Kidney epithelial cell (primary cell): ENCODE measurements around the gene RFX3. TPM values are rescaled to one million over a fixed set of nuclear protein-coding genes. Genes with fewer than 3 reads are reported as not detected.

Experiments used
- DNase-seq: peaks from one replicate; pipeline ENCODE4 v3.0.0-alpha.2; 2010; ENCODE audit warnings: low read depth
- H3K27me3 ChIP-seq: 2 replicates; pipeline ENCODE4 v1.6.0; 2011; ENCODE audit warnings: low read length; ENCODE audit not compliant: control insufficient read depth, insufficient read depth
- H3K36me3 ChIP-seq: 2 replicates; pipeline ENCODE4 v1.5.1; 2011; ENCODE audit warnings: low read length; ENCODE audit not compliant: control insufficient read depth, insufficient read depth
- H3K4me3 ChIP-seq: 2 replicates; pipeline ENCODE4 v1.5.1; 2011; ENCODE audit warnings: low read depth, mild to moderate bottlenecking, control low read depth, low read length
- CTCF ChIP-seq: IDR thresholded peaks from 2 replicates; pipeline ENCODE4 v1.5.1; 2011; ENCODE audit warnings: mild to moderate bottlenecking, moderate library complexity, low read length, control low read depth, inconsistent platforms; ENCODE audit not compliant: insufficient read depth, poor library complexity, severe bottlenecking
- total RNA-seq: library from RNA; depleted of rRNA; stranded (reverse); fragments of >200 nt; gene quantifications from 2 replicates; pipeline ENCODE4 v1.2.3, GENCODE V29; 2015

RFX3 gene
- total RNA-seq, 1 donor from 2014 or later: 5.6 TPM

- DNase-seq: no peak
- H3K4me3 ChIP-seq: no peak overlapping the region
- no peaks in the 10 kb centered on the region for H3K36me3 ChIP-seq
- H3K27me3 ChIP-seq: peaks cover 22% of the 10 kb centered on the region
- TF ChIP-seq CTCF: no peak
Measured at GRCh38 chr9:3177936-3178335, 347.9 kb downstream of the RFX3 start.

DNA sequence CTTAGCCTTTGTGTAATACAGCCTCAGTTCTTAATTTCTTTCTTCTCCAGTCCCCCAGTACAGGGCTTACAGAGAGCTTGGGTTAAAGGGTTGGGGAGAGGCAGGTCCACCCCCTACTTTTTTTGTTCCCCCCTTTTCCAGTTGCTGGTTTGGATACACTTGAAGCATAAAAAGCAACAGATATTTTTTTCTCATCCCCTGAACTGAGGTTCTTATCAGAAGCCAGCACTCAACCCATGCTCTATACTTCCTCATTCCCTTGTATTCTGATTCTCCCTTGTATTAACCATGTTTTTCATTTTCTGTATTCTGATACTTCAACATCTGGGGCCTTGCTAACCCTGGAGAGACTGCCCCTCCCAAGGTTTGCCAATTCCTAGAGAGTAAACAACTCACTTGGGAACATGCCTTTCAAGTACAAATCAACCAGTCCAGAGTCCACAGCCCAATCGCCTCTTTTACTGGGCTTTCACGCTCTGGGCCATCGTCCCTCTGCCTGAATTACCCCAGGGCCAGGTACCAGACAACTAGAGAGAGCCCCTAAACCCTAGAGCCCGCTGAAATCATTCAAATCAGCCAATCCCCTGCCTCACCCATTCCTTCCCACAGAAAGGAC lies 348.5 kb downstream of the RFX3 start:
- Histone ChIP-seq H3K27me3 (peaks cover 22% of the 10 kb centered on the region), H3K36me3 (no peaks in the 10 kb centered on the region), H3K4me3 (no peak overlapping the region)
- TF ChIP-seq CTCF: no peak
- no peak for DNase-seq

- Histone ChIP-seq H3K4me3 (no peak overlapping the region), H3K27me3 (no peaks in the 10 kb centered on the region), H3K36me3 (no peaks in the 10 kb centered on the region)
- no peak for DNase-seq
- no peak for TF ChIP-seq CTCF
Measured at GRCh38 chr9:3173374-3173773, 352.4 kb downstream of the RFX3 start.

- no peak for TF ChIP-seq CTCF
- H3K36me3 ChIP-seq: no peaks in the 10 kb centered on the region
- H3K27me3 ChIP-seq: no peaks in the 10 kb centered on the region
- H3K4me3 ChIP-seq: no peak overlapping the region
- no peak for DNase-seq
Measured at GRCh38 chr9:3170819-3171218, 355.0 kb downstream of the RFX3 start.
